Trophoblast cell (in vitro differentiated cells and primary cell): ENCODE results near the gene TMEM167A.

Source experiments
- DNase-seq, 2 donors: peaks; one replicate each; pipeline ENCODE4 v3.0.0-alpha.2; 2016
- H2AFZ ChIP-seq: 2 replicates; pipeline ENCODE4 v1.6.1; 2013; ENCODE audit warnings: low read length, moderate library complexity, mild to moderate bottlenecking; ENCODE audit not compliant: insufficient read depth, poor library complexity
- H2AK5ac ChIP-seq: 2 replicates; pipeline ENCODE4 v1.6.1; 2013; ENCODE audit warnings: mild to moderate bottlenecking, low read length
- H2BK120ac ChIP-seq: 2 replicates; pipeline ENCODE4 v1.6.1; 2013; ENCODE audit warnings: low read length, mild to moderate bottlenecking, moderate library complexity; ENCODE audit not compliant: insufficient read depth, poor library complexity
- H2BK12ac ChIP-seq: 2 replicates; pipeline ENCODE4 v1.6.1; 2013; ENCODE audit warnings: mild to moderate bottlenecking, low read length, moderate library complexity
- H2BK5ac ChIP-seq: 2 replicates; pipeline ENCODE4 v1.6.1; 2013; ENCODE audit warnings: low read length, low read depth, moderate library complexity, mild to moderate bottlenecking; ENCODE audit not compliant: poor library complexity
- H3K14ac ChIP-seq: 2 replicates; pipeline ENCODE4 v1.6.1; 2013; ENCODE audit warnings: mild to moderate bottlenecking, low read length
- H3K18ac ChIP-seq: 2 replicates; pipeline ENCODE4 v1.6.1; 2013; ENCODE audit warnings: mild to moderate bottlenecking, low read length
- H3K23ac ChIP-seq: 2 replicates; pipeline ENCODE4 v1.6.1; 2013; ENCODE audit warnings: low read length
- H3K27ac ChIP-seq: 2 replicates; pipeline ENCODE4 v1.5.1; 2013; ENCODE audit warnings: low read depth, mild to moderate bottlenecking, inconsistent platforms, low read length, moderate library complexity
- H3K27me3 ChIP-seq: 2 replicates; pipeline ENCODE4 v1.6.1; 2013; ENCODE audit warnings: inconsistent platforms, mild to moderate bottlenecking, low read length, moderate library complexity; ENCODE audit not compliant: insufficient read depth
- H3K36me3 ChIP-seq, 2 experiments: 1 replicate in 1 of 2; 2 replicates in 1 of 2; pipeline ENCODE4 v1.6.1; 2013; ENCODE audit warnings: low read length in 2 of 2, mild to moderate bottlenecking in 2 of 2, moderate library complexity in 1 of 2; ENCODE audit not compliant: insufficient read depth in 2 of 2, control insufficient read depth in 1 of 2
- H3K4ac ChIP-seq: 2 replicates; pipeline ENCODE4 v1.6.1; 2013; ENCODE audit warnings: low read depth, mild to moderate bottlenecking, low read length, moderate library complexity
- H3K4me1 ChIP-seq, 2 experiments: 1 replicate in 1 of 2; 2 replicates in 1 of 2; pipeline ENCODE4 v1.6.1; 2013; ENCODE audit warnings: low read length in 2 of 2, mild to moderate bottlenecking in 2 of 2, moderate library complexity in 1 of 2; ENCODE audit not compliant: insufficient read depth in 2 of 2, control insufficient read depth in 1 of 2
- H3K4me2 ChIP-seq: 2 replicates; pipeline ENCODE4 v1.6.1; 2013; ENCODE audit warnings: inconsistent platforms, mild to moderate bottlenecking, low read length, moderate library complexity
- H3K4me3 ChIP-seq: 2 replicates; pipeline ENCODE4 v1.5.1; 2013; ENCODE audit warnings: mild to moderate bottlenecking, low read depth, low read length, inconsistent platforms
- H3K79me1 ChIP-seq: one replicate; pipeline ENCODE4 v1.6.1; 2013; ENCODE audit warnings: low read length
- H3K79me2 ChIP-seq: 2 replicates; pipeline ENCODE4 v1.6.1; 2013; ENCODE audit warnings: low read length, mild to moderate bottlenecking; ENCODE audit not compliant: control insufficient read depth, insufficient read depth, poor library complexity
- H3K9ac ChIP-seq: 2 replicates; pipeline ENCODE4 v1.6.1; 2013; ENCODE audit warnings: mild to moderate bottlenecking, low read length
- H3K9me3 ChIP-seq: 2 replicates; pipeline ENCODE4 v1.6.1; 2013; ENCODE audit warnings: low read depth, mild to moderate bottlenecking, control low read depth, inconsistent platforms, low read length; ENCODE audit not compliant: insufficient read depth
- H4K12ac ChIP-seq: 2 replicates; pipeline ENCODE4 v1.6.1; 2013; ENCODE audit warnings: low read depth, mild to moderate bottlenecking, low read length, moderate library complexity
- H4K8ac ChIP-seq: 2 replicates; pipeline ENCODE4 v1.6.1; 2013; ENCODE audit warnings: low read depth, mild to moderate bottlenecking, low read length, moderate library complexity
- H4K91ac ChIP-seq: one replicate; pipeline ENCODE4 v1.6.1; 2013; ENCODE audit warnings: low read depth, mild to moderate bottlenecking, low read length, moderate library complexity
- WGBS: extraction: QIAGEN DNeasy Blood & Tissue Kit; methylation state at CpG from one replicate; pipeline ENCODE4 v1.1.7; 2013; ENCODE audit warnings: missing lambda C conversion rate; ENCODE audit not compliant: insufficient read length, insufficient coverage; ENCODE audit errors: extremely low coverage; 5-methylcytosine and 5-hydroxymethylcytosine counted together

TMEM167A gene

GRCh38 chr5:83025690-83026478, 51.3 kb downstream of the TMEM167A start:
- H3K79me1 ChIP-seq = peaks cover 25% of the 10 kb centered on the region
- no peak overlapping the region for H3K23ac ChIP-seq
- peak overlapping the region; percentile 80 for H3K18ac ChIP-seq
- peak overlapping the region; percentile 64 for H4K12ac ChIP-seq
- H4K91ac ChIP-seq = peak overlapping the region; percentile 81
- no peaks in the 10 kb centered on the region for H3K9me3 ChIP-seq
- H4K8ac ChIP-seq = peak overlapping the region; percentile 34
- peak overlapping the region; percentile 64 for H3K4ac ChIP-seq
- no peak overlapping the region for H3K4me3 ChIP-seq
- H2AK5ac ChIP-seq = no peak overlapping the region
- peak overlapping the region; percentile 20 for H3K4me2 ChIP-seq
- no peaks in the 10 kb centered on the region for H3K79me2 ChIP-seq
- H2AFZ ChIP-seq = no peak overlapping the region
- H2BK120ac ChIP-seq = peak overlapping the region; percentile 91
- H3K27me3 ChIP-seq = no peaks in the 10 kb centered on the region
- no CpG with 5 or more reads among the region's 8 CpGs for WGBS
- H2BK12ac ChIP-seq = peak overlapping the region; percentile 82
- H3K4me1 ChIP-seq = peaks cover 6 to 10% of the 10 kb centered on the region in 2 experiments
- peak; percentile 69 to 82 for DNase-seq
- peak overlapping the region; percentile 98 for H2BK5ac ChIP-seq
- H3K14ac ChIP-seq = peak overlapping the region; percentile 14
- H3K36me3 ChIP-seq = no peaks in the 10 kb centered on the region
- no peak overlapping the region for H3K9ac ChIP-seq
- H3K27ac ChIP-seq = peak overlapping the region; percentile 84

- Histone ChIP-seq H3K79me1 (peaks cover 15% of the 10 kb centered on the region), H3K27ac (peak overlapping the region; percentile 42), H2BK12ac (no peak overlapping the region), H2AK5ac (no peak overlapping the region), H3K79me2 (no peaks in the 10 kb centered on the region), H2BK120ac (no peak overlapping the region), H4K91ac (no peak overlapping the region), H3K27me3 (no peaks in the 10 kb centered on the region), H3K4ac (no peak overlapping the region), H4K8ac (no peak overlapping the region), H2BK5ac (no peak overlapping the region), H3K4me3 (no peak overlapping the region), H2AFZ (no peak overlapping the region), H3K23ac (no peak overlapping the region), H4K12ac (no peak overlapping the region), H3K14ac (no peak overlapping the region), H3K4me1 (peaks cover 3 to 7% of the 10 kb centered on the region in 2 experiments), H3K4me2 (no peak overlapping the region), H3K9me3 (no peaks in the 10 kb centered on the region), H3K36me3 (no peaks in the 10 kb centered on the region), H3K9ac (no peak overlapping the region), H3K18ac (no peak overlapping the region)
- DNase-seq = no peak
- WGBS = no CpG with 5 or more reads among the region's 4 CpGs
These were observed 54.9 kb downstream of the TMEM167A start for GRCh38 chr5:83022334-83022733.

GRCh38 chr5:83015676-83016075, 61.5 kb downstream of the TMEM167A start:
- no peak overlapping the region for H4K91ac ChIP-seq
- H2BK5ac ChIP-seq = no peak overlapping the region
- no peak overlapping the region for H2BK12ac ChIP-seq
- peaks cover under 1 to 3% of the 10 kb centered on the region in 2 experiments for H3K4me1 ChIP-seq
- H3K27me3 ChIP-seq = no peaks in the 10 kb centered on the region
- no CpG with 5 or more reads among the region's 2 CpGs for WGBS
- H3K9ac ChIP-seq = no peak overlapping the region
- H3K14ac ChIP-seq = no peak overlapping the region
- no peak overlapping the region for H4K8ac ChIP-seq
- no peak overlapping the region for H3K23ac ChIP-seq
- no peak overlapping the region for H3K4me2 ChIP-seq
- H3K4ac ChIP-seq = no peak overlapping the region
- H3K9me3 ChIP-seq = no peaks in the 10 kb centered on the region
- H3K4me3 ChIP-seq = no peak overlapping the region
- H3K79me1 ChIP-seq = peaks cover under 1% of the 10 kb centered on the region
- peak overlapping the region; percentile 74 for H3K27ac ChIP-seq
- no peak overlapping the region for H4K12ac ChIP-seq
- H3K36me3 ChIP-seq = no peaks in the 10 kb centered on the region
- H3K18ac ChIP-seq = no peak overlapping the region
- no peaks in the 10 kb centered on the region for H3K79me2 ChIP-seq
- no peak overlapping the region for H2AFZ ChIP-seq
- no peak overlapping the region for H2AK5ac ChIP-seq
- H2BK120ac ChIP-seq = no peak overlapping the region
- DNase-seq = peak in 1 of 2 donors; percentile 67

GRCh38 chr5:83011985-83012384, 65.2 kb downstream of the TMEM167A start:
- Histone ChIP-seq H3K9ac (no peak overlapping the region), H3K36me3 (no peaks in the 10 kb centered on the region), H3K4me1 (peaks cover 0 to 3% of the 10 kb centered on the region in 2 experiments), H3K79me1 (no peaks in the 10 kb centered on the region), H3K23ac (no peak overlapping the region), H4K8ac (no peak overlapping the region), H4K91ac (no peak overlapping the region), H2BK5ac (no peak overlapping the region), H2AK5ac (no peak overlapping the region), H2BK12ac (no peak overlapping the region), H3K4ac (no peak overlapping the region), H3K4me3 (no peak overlapping the region), H3K14ac (no peak overlapping the region), H3K18ac (no peak overlapping the region), H3K4me2 (no peak overlapping the region), H2BK120ac (no peak overlapping the region), H3K27me3 (no peaks in the 10 kb centered on the region), H3K79me2 (no peaks in the 10 kb centered on the region), H4K12ac (no peak overlapping the region), H2AFZ (no peak overlapping the region), H3K9me3 (no peaks in the 10 kb centered on the region), H3K27ac (no peak overlapping the region)
- WGBS = no CpG with 5 or more reads among the region's 3 CpGs
- DNase-seq = peak; percentile 20 to 31
